CD14-positive monocyte (primary cell): ENCODE measurements around the gene R3HDM1. TPM values are rescaled to one million over a fixed set of nuclear protein-coding genes. Genes with fewer than 3 reads are reported as not detected.

Source experiments
- DNase-seq, 3 donors: peaks; one replicate each; pipeline ENCODE4 v3.0.0-alpha.2; 2011 to 2022
- H2AFZ ChIP-seq: 2 replicates; pipeline ENCODE4 v1.6.0; 2012; ENCODE audit warnings: mild to moderate bottlenecking, low read depth, low read length, inconsistent platforms; ENCODE audit not compliant: insufficient read depth, poor library complexity, severe bottlenecking
- H3K27ac ChIP-seq, 2 donors: 1 replicate in 1 of 2; 2 replicates in 1 of 2; pipeline ENCODE4 v1.5.1; 2012 to 2013; ENCODE audit warnings: low read length in 2 of 2, control low read depth in 1 of 2, inconsistent platforms in 1 of 2, low read depth in 1 of 2, mild to moderate bottlenecking in 1 of 2
- H3K27me3 ChIP-seq, 2 donors: one replicate each; pipeline versions ENCODE4 v1.6.0 to v1.6.1; 2011 to 2013; ENCODE audit warnings: low read length in 2 of 2; ENCODE audit not compliant: control insufficient read depth in 2 of 2, insufficient read depth in 2 of 2
- H3K36me3 ChIP-seq, 2 donors: replicated peaks in 1 of 2; 1 replicate in 1 of 2; 2 replicates in 1 of 2; pipeline versions ENCODE4 v1.5.1 to v1.6.1; 2012 to 2013; ENCODE audit warnings: low read length in 2 of 2, control low read depth in 1 of 2, inconsistent platforms in 1 of 2, mild to moderate bottlenecking in 1 of 2; ENCODE audit not compliant: insufficient read depth in 2 of 2, control insufficient read depth in 1 of 2
- H3K4me1 ChIP-seq, 2 donors: 1 replicate in 1 of 2; 2 replicates in 1 of 2; pipeline versions ENCODE4 v1.5.1 to v1.6.1; 2012 to 2013; ENCODE audit warnings: low read length in 2 of 2, control low read depth in 1 of 2, inconsistent platforms in 1 of 2, mild to moderate bottlenecking in 1 of 2, moderate library complexity in 1 of 2; ENCODE audit not compliant: insufficient read depth in 2 of 2, control insufficient read depth in 1 of 2
- H3K4me2 ChIP-seq: replicated peaks from 2 replicates; pipeline ENCODE3; 2012; ENCODE audit warnings: low read length, moderate library complexity, mild to moderate bottlenecking; ENCODE audit not compliant: poor library complexity, severe bottlenecking; ENCODE audit errors: extremely low read depth
- H3K4me3 ChIP-seq, 3 experiments: fragments of 200-600 bp in 1 of 3; sonication (generic) in 1 of 3; replicated peaks in 1 of 3; 1 replicate in 2 of 3; 2 replicates in 1 of 3; pipeline ENCODE4 v1.5.1; 2011 to 2013; ENCODE audit warnings: low read length in 3 of 3, mild to moderate bottlenecking in 3 of 3, control low read depth in 2 of 3, low read depth in 2 of 3, inconsistent platforms in 1 of 3, moderate library complexity in 1 of 3
- H3K79me2 ChIP-seq: 2 replicates; pipeline ENCODE4 v1.6.0; 2012; ENCODE audit warnings: mild to moderate bottlenecking, control low read depth, inconsistent platforms, low read length, moderate library complexity; ENCODE audit not compliant: insufficient read depth
- H3K9ac ChIP-seq: 2 replicates; pipeline ENCODE4 v1.6.0; 2017; ENCODE audit warnings: low read length, mild to moderate bottlenecking; ENCODE audit not compliant: insufficient read depth, poor library complexity, severe bottlenecking
- H3K9me3 ChIP-seq, 2 donors: replicated peaks in 1 of 2; 1 replicate in 1 of 2; 2 replicates in 1 of 2; pipeline versions ENCODE4 v1.5.1 to v1.6.1; 2012 to 2013; ENCODE audit warnings: low read length in 2 of 2, control low read depth in 1 of 2; ENCODE audit not compliant: control insufficient read depth in 1 of 2, insufficient read depth in 1 of 2
- H4K20me1 ChIP-seq: 2 replicates; pipeline ENCODE4 v1.6.0; 2012; ENCODE audit warnings: mild to moderate bottlenecking, low read length, control low read depth, moderate library complexity; ENCODE audit not compliant: insufficient read depth
- H3K27ac Mint-ChIP-seq, 7 donors: one replicate each; pipeline ENCODE4 v1.8.0; 2020; ENCODE audit warnings: mild to moderate bottlenecking in 7 of 7, mixed read lengths in 7 of 7, moderate library complexity in 6 of 7, inconsistent platforms in 2 of 7
- H3K27me3 Mint-ChIP-seq, 3 donors: one replicate each; pipeline ENCODE4 v1.8.0; 2021 to 2022; ENCODE audit warnings: low read depth in 3 of 3, mild to moderate bottlenecking in 3 of 3, mixed read lengths in 3 of 3, moderate library complexity in 3 of 3, inconsistent platforms in 1 of 3
- H3K36me3 Mint-ChIP-seq, 2 donors: one replicate each; pipeline ENCODE4 v1.8.0; 2020; ENCODE audit warnings: mixed read lengths in 2 of 2, inconsistent platforms in 1 of 2, mild to moderate bottlenecking in 1 of 2
- H3K4me1 Mint-ChIP-seq: one replicate; pipeline ENCODE4 v1.8.0; 2020; ENCODE audit warnings: mild to moderate bottlenecking, mixed read lengths
- H3K4me3 Mint-ChIP-seq, 2 donors: one replicate each; pipeline ENCODE4 v1.8.0; 2020; ENCODE audit warnings: mild to moderate bottlenecking in 2 of 2, mixed read lengths in 2 of 2, moderate library complexity in 1 of 2
- H3K9me3 Mint-ChIP-seq, 7 donors: one replicate each; pipeline ENCODE4 v1.8.0; 2020 to 2022; ENCODE audit warnings: mixed read lengths in 7 of 7, mild to moderate bottlenecking in 6 of 7, moderate library complexity in 6 of 7, inconsistent platforms in 2 of 7
- CTCF ChIP-seq: fragments of 200-600 bp; IDR thresholded peaks from one replicate; pipeline ENCODE4 v1.8.0; 2022; ENCODE audit warnings: antibody characterized with exemption, mild to moderate bottlenecking
- WGBS: methylation state at CpG from one replicate; pipeline ENCODE4 v1.1.5; 2013; ENCODE audit warnings: missing lambda C conversion rate; ENCODE audit not compliant: insufficient coverage; 5-methylcytosine and 5-hydroxymethylcytosine counted together
- intact Hi-C, 2 donors: fragments of 100-400 bp; cut with micrococcal nuclease; formaldehyde crosslinking; loops; one replicate each; pipeline versions ENCODE4 v1.15.0 to v1.15.1; 2023
- polyA plus RNA-seq, 3 donors: library from polyadenylated mRNA; depleted of rRNA in 1 of 3; unstranded in 2 of 3; stranded (reverse) in 1 of 3; fragments of 300-500 nt in 2 of 3; fragments of >200 nt in 1 of 3; fragmentation: Illumina TruSeq in 2 of 3; gene quantifications; 1 replicate in 2 of 3; 2 replicates in 1 of 3; pipeline ENCODE4 v1.2.3, GENCODE V29; 2012 to 2021

Gene R3HDM1
- polyA plus RNA-seq, 3 donors = 5.4 to 24.5 (median 13.1) TPM

DNA sequence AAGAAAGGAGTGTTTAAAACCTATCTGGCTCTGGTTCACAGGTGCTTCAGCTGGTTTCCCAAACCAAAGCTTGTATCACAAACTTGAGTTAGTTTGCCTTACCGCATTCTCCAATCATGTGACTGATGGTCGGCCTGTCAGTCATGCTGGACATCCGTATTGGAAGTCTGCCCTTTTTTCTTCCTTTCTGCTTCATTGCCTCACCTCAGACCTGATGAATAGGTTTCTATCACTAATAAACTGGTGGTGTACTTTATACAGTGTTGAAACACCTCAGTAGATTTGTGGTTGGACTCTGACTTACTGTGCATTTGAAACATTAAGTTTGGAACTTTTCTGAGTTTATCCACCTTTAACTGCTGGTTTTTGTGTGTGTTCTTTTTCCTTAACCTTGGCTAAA lies 84.1 kb downstream of the R3HDM1 start:
- no peak for DNase-seq
- H3K36me3 ChIP-seq = peaks cover 6 to 8% of the 10 kb centered on the region in 2 donors
- H3K79me2 ChIP-seq = no peaks in the 10 kb centered on the region
- no peak overlapping the region for H2AFZ ChIP-seq
- H3K4me2 ChIP-seq = no peak overlapping the region
- H3K4me1 Mint-ChIP-seq = no peaks in the 10 kb centered on the region
- H3K27me3 Mint-ChIP-seq = no peaks in the 10 kb centered on the region
- no peak overlapping the region for H3K27ac ChIP-seq
- H3K9ac ChIP-seq = no peak overlapping the region
- no peaks in the 10 kb centered on the region for H4K20me1 ChIP-seq
- no peaks in the 10 kb centered on the region for H3K27me3 ChIP-seq
- no peaks in the 10 kb centered on the region for H3K9me3 ChIP-seq
- no peak overlapping the region for H3K4me3 ChIP-seq
- 100% methylated on average over 1 of the region's 3 CpGs for WGBS
- no peak for TF ChIP-seq CTCF
- intact Hi-C loops = no loop called here
- H3K27ac Mint-ChIP-seq = no peak overlapping the region
- H3K36me3 Mint-ChIP-seq = peaks cover 6 to 11% of the 10 kb centered on the region in 2 donors
- peaks cover 0 to 3% (median 0%) of the 10 kb centered on the region in 7 donors for H3K9me3 Mint-ChIP-seq
- no peak overlapping the region for H3K4me3 Mint-ChIP-seq
- no peaks in the 10 kb centered on the region for H3K4me1 ChIP-seq

DNA sequence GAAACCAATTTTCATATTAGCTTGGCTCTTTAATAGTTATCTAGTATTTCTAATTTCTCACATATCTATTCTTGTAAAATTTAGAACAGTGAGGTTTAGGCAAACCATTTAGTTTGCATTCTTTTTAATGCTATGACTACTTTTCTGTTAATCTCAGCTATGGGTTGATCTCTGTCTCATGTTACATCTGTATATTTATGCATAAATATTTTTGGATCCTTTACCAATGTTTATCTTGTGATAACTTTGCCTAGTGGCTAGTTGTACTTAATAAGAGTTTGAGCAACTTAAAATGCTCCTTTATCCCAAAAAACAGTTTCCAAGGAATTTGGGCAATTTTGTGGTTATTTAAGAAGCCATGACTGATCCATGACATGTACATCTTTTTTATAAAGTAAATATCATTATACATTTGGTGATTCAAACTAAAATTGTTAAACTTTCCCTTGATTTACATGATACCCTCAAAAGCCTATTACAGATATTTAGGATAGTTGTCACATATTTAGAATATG lies 86.3 kb downstream of the R3HDM1 start:
- Histone ChIP-seq H3K4me2 (no peak overlapping the region), H3K27ac (no peak overlapping the region), H2AFZ (no peak overlapping the region), H3K4me3 (no peak overlapping the region), H3K9ac (no peak overlapping the region), H3K27me3 (no peaks in the 10 kb centered on the region), H3K36me3 (peaks cover 16 to 20% of the 10 kb centered on the region in 2 donors), H3K4me1 (no peaks in the 10 kb centered on the region), H3K9me3 (no peaks in the 10 kb centered on the region), H4K20me1 (no peaks in the 10 kb centered on the region), H3K79me2 (no peaks in the 10 kb centered on the region)
- Mint-ChIP-seq H3K27ac (no peak overlapping the region), H3K4me1 (no peaks in the 10 kb centered on the region), H3K4me3 (no peak overlapping the region), H3K27me3 (no peaks in the 10 kb centered on the region), H3K9me3 (peaks cover 0 to 3% (median 0%) of the 10 kb centered on the region in 7 donors), H3K36me3 (peaks cover 15 to 21% of the 10 kb centered on the region in 2 donors)
- intact Hi-C loops = no loop called here
- no peak for DNase-seq
- TF ChIP-seq CTCF = no peak
